Embryonic facial prominence (tissue), 1 donor: ENCODE measurements around the gene ZBTB21.
"Not testable (repeated sequence)": the region's sequence is repeated elsewhere in the genome, so short reads cannot be mapped to it uniquely, and the experiment has no call there.

Source experiments
- DNase-seq: peaks from one replicate; pipeline ENCODE4 v3.0.0-alpha.2; 2016; ENCODE audit errors: extremely low spot score

The ZBTB21 gene

DNA sequence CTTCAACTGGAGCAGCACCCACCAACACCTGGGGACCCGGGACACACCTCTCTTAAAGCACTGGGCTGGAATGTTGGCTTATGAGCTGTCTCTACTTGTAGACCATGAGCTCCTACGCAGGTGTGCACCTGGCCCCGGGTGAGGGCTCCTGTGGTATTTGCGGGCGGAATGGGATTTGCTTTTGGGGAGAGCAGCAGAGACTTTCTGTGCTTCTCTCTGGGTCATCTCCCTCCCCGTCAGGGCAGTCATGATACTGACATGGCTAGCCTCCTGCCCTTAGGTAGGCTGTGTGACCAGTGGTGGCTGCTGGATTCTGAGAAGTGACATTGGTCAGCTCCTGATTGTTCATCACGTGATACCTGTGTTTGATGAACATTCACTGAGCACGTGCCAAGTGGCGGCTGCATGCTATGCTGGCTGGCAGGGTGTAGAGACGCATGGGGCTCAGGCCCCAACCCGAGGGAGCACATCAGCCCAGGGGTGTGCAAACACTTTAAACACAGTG, 9.0 kb upstream of the ZBTB21 start:
- no peak for DNase-seq

DNA sequence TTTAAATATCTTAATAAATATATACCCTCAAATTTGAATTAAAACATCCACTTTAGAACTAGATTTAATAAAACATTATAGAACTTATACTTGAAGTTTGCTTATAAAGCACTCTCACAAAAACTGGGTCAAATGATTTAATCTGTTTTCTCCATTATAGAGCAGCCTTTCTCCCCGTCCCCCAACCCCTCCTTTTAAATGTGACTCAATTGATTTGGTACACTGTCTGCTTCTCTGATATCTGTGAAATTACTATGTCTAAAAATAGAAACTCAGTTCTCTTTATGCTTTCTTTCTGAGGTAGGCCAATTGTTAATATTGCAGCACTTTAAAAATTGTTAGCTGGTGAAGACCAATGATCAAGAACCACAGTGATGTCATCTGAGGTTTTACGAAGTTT, 6.9 kb upstream of the ZBTB21 start:
- DNase-seq, result no peak

GRCh38 chr21:42016364-42016985, 6.3 kb upstream of the ZBTB21 start:
- no peak for DNase-seq

- no peak for DNase-seq
Observed at GRCh38 chr21:42013931-42014330, 3.8 kb upstream of the ZBTB21 start.

DNA sequence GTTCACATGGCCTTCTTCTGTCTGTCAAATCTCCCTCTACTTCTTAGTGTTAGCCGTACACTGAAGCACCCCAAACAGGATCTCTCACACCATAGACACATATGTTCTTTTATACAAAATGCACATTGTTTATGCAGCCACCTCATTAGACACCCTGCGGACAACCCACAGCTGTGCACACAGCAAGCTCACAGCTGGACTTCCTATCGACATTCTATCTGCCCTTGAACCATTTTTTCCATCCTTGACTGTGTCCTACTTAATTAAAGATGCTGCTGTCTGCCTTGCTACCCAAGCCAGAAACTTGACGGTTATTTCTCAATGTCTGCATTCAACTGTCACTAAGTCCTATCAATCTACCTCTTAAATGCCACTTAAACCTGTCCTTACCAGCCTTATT, 3.2 kb upstream of the ZBTB21 start:
- no peak for DNase-seq

GRCh38 chr21:42012763-42013329, 2.7 kb upstream of the ZBTB21 start:
- no peak for DNase-seq

DNA sequence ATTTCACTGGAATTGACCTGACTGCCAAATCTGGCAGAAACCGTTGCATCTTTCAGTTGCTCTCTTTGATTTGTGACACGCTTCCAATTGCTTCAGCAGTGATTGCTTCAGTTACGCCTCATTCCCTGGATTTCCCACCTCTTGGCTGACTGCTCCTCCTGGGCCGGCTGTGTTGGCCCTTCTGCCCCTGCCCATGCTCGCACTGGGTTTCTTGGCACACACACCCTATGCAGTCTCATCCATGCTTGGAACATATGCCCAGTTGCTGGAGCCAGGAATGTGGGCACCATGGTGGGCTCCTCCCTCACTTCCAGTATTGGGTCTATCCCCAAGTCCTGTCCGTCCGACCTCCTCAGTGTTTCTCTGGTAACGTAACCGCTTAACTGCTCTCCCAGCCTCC, 2.2 kb upstream of the ZBTB21 start:
- no peak for DNase-seq

DNA sequence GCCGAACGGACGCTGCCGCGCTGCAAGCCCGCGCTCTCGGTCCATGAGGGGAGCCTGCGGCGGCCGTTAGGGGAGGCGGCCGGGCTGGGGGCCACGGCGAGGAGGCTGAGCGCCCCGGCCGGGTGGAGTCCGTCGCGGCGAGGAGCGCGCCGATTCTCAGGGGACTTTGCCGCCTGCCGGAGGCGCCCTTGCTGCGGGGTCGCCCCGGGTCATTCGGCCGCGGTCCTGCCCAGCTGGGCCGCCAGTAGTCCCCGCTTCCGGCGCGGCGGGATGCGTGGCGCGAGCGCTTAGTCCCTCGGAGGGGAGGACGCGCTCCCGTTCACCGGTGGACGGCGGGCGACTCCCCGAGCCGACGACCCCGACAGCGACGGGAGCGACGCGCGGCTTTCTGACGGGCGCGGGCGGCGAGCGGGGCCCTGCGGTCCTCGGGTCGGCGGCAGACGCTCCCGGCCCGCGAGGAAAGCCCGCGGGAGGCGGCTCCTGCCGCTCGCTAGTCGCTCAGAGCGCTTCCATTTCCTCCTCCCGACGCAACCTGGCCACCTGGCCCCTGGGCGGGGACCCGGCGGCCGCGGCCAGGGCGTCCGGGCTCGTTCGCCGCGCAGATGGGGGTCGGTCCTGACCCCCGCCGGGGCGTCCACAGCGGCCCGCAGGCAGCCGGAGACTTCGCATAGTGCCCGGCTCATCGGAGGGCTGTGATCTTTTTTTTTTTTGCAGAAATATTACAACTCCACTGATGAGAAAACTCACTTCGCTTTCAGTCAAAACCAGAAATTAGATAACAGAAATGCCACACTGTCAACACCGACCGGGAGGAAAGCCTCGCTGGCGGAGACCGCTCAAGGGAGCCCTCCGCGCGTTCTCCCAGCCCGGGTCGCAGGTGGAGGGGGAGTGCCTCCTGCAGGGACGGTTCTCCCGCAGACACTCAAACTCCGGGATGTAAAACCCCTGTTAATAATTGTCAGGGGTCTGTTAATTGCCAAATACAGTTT, 641 bp upstream of the ZBTB21 start:
- no peak for DNase-seq

GRCh38 chr21:42009018-42009830, 936 bp downstream of the ZBTB21 start:
- no peak for DNase-seq

- DNase-seq, result no peak
Observed at GRCh38 chr21:42007356-42007940, 2.7 kb downstream of the ZBTB21 start.

DNA sequence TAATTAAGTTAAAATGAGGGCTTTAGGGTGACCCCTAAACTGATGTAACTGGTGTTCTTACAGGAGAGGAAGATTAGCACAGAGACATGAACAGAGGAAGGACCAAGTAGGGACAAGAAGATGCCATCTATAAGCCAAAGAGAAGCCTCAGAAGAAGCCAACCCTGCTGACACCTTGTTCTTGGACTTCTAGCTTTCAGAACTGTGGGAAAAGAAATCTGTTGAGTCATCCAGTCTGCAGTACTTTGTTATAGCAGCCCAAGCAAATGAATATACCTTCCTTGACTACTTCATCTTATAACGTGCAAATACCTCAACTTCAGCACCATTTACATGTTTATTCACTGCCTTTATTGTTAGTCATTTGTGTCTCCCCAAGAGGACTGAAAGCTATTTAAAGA, 3.4 kb downstream of the ZBTB21 start:
- no peak for DNase-seq

DNA sequence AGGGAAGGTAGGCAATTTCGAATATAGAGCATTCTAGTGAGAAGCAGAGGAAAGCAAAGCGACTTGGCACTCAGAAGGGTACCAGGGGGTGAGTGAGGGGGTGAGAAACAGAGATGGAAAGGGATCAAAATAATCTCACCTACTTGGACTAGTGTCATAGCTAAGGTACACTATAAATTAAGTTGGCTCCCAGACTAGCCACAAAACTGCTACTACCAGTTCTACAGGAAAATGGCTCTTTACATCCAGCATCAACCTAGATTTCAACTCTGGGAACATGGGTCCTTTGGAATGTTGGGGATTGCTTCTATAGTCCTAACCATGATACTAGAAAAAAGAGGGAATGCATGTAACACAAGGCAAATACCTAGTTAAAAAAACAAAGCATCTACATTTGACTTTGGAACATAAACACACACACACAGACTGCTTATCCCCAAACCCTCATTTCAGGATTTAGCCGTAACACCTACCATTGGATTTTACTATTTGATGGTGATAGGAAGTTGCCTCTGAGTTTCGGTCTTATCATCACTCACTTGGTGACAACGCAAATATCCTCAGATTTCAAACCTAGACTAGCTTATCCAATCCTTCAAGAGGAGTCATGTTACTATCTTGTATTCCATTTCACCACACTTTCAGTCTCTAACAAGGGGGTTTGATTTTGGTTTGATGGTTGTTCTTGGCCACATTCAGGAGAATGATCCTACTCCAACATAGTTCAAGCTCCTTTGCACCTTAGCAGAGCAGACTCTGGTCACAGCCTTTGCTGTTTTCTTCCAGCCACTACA, 5.6 kb downstream of the ZBTB21 start:
- DNase-seq, result no peak

GRCh38 chr21:42003051-42003461, 7.1 kb downstream of the ZBTB21 start:
- no peak for DNase-seq

GRCh38 chr21:42002421-42002958, 7.7 kb downstream of the ZBTB21 start:
- DNase-seq, result no peak

DNA sequence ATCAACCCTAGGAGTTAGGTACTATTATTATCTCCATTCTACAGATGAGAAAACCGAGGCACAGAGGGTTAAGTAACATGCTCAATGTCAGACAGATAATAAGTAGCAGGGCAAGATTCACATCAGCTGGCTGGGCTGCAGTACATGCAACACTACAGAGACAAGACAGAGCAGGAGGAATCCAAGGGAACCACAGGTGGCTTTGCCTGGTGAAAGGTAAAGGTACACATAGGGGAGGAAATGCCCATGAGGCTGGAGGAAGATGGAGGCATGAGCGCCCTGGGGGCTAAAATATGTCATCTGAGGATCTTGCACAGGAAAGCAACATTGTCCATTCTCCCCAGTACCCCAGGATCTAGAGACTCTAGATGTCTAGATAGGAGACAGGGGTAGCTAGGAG, 8.4 kb downstream of the ZBTB21 start:
- DNase-seq, result no peak

- DNase-seq, result no peak
Observed at GRCh38 chr21:42000908-42001307, 9.3 kb downstream of the ZBTB21 start.

GRCh38 chr21:41997657-41998056, 12.5 kb downstream of the ZBTB21 start:
- DNase-seq, result no peak

DNA sequence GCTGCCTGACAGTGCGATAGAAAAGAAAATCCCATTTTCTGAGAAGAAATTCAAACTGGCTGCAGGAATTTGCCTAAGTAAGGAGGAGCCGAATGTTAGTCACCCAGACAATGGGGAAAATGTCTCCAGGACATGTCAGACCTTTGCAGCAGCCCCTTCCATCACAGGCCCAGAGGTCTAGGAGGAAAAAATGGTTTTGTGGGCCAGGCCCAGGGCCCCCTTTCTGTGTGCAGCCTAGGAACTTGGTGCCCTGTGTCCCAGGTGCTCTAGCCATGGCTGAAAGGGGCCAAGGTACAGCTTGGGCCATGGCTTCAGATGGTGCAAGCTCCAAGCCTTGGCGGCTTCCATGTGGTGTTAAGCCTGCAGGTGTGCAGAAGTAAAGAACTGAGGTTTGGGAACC, 14.6 kb downstream of the ZBTB21 start:
- DNase-seq, result no peak

GRCh38 chr21:41994613-41995012, 15.5 kb downstream of the ZBTB21 start:
- not testable (repeated sequence) for DNase-seq

DNA sequence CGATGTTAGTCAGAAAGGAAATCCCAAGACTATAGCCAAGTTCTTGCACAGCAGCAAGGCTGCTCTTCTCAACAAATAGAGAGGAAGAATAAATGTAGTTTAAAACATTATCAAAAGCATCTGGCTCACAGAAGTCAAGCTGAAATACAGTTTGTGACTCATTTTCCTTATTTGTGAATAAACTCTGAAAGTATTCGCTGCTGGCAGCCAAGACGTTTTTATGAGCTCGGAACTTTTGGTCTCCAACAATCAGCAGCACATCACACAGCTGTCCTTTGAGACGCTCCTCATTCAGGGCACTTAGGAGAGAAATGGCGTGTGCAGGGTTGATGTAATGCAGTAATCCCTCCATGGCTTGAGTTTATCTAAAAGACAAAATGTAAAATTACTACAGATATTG, 16.4 kb downstream of the ZBTB21 start:
- DNase-seq, result no peak
